Memory B cell (primary cell): ENCODE measurements around the gene LETMD1.
A peak's percentile ranks its signal among the peaks of the same experiment; 100 is the strongest.
"Not testable (repeated sequence)": the region's sequence is repeated elsewhere in the genome, so short reads cannot be mapped to it uniquely, and the experiment has no call there.

Experiments used
- ATAC-seq: fragments of 150-1000 bp; cut with Tn5 transposase; 2 replicates; pipeline ENCODE4 v1.10.0; 2021; ENCODE audit warnings: low read depth, mild to moderate bottlenecking, moderate library complexity
- DNase-seq, 2 donors: peaks; one replicate each; pipeline ENCODE4 v3.0.0; 2022; ENCODE audit warnings: low spot score in 2 of 2
- H3K27ac Mint-ChIP-seq: one replicate; pipeline ENCODE4 v1.8.0; 2022; ENCODE audit warnings: mild to moderate bottlenecking, moderate library complexity, mixed read lengths
- H3K27me3 Mint-ChIP-seq: one replicate; pipeline ENCODE4 v1.8.0; 2022; ENCODE audit warnings: mixed read lengths
- H3K36me3 Mint-ChIP-seq: one replicate; pipeline ENCODE4 v1.8.0; 2022; ENCODE audit warnings: mild to moderate bottlenecking, mixed read lengths
- H3K4me1 Mint-ChIP-seq: one replicate; pipeline ENCODE4 v1.8.0; 2022; ENCODE audit warnings: mixed read lengths
- H3K4me3 Mint-ChIP-seq: one replicate; pipeline ENCODE4 v1.8.0; 2022; ENCODE audit warnings: mild to moderate bottlenecking, moderate library complexity, mixed read lengths
- H3K9me3 Mint-ChIP-seq: one replicate; pipeline ENCODE4 v1.8.0; 2022; ENCODE audit warnings: mixed read lengths

LETMD1 gene

DNA sequence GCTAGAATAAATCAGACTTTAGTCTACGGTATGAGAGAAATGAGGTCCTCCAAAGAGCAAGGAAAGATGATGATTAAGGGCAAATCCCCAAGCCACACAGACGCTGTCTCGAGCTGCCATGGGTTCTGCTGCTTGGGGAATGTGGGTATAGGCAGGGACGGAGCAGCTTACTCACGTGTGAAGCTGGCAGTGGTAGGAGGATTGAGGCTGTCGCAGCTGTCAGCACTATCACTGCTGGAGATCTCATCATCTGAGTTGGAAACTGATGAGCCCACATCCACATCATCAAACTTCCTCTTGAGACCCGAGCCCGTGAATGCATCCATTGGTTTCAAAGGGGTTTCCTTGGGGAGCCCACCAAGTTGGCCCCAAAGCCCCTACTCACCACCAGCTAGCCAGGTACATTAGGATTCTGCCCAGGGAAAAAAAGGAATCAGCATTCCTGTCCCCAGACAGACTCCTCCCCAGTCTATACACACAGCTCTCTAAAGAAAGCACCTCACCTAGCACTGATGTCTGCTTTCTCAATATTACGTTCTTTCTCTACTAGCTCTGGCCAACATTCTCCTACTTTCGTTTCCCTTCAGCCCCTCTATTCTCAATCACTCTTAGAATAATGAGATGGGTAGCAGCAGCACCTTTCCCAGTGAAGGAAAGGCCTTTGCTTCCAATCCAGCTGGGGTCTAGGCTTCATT is 28.3 kb downstream of the LETMD1 start:
- no peak for DNase-seq
- Mint-ChIP-seq H3K4me1 (peaks cover 5% of the 10 kb centered on the region), H3K9me3 (no peaks in the 10 kb centered on the region), H3K36me3 (peaks cover 13% of the 10 kb centered on the region), H3K4me3 (no peak overlapping the region), H3K27ac (no peak overlapping the region), H3K27me3 (no peaks in the 10 kb centered on the region)
- ATAC-seq, result no peak

DNA sequence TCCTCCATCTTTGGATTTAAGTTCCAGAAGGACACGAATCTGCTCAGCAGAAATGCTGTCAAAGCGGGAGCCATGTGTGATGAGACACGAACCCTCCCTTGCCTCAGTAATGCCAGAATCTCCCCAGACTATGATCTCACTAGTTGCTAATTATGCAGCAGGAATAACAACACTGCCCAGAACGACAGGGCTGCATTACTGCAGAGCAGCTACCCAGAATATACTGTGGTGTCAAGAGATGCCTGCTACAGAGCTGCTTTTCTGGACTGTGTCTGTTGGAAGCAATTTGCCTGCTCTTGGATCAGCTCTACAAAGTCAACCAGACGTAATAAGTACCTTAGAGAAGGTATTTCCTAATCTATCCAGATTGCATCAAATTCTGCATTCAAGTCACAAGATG is 29.8 kb downstream of the LETMD1 start:
- H3K27ac Mint-ChIP-seq, result no peak overlapping the region
- H3K4me3 Mint-ChIP-seq, result no peak overlapping the region

DNA sequence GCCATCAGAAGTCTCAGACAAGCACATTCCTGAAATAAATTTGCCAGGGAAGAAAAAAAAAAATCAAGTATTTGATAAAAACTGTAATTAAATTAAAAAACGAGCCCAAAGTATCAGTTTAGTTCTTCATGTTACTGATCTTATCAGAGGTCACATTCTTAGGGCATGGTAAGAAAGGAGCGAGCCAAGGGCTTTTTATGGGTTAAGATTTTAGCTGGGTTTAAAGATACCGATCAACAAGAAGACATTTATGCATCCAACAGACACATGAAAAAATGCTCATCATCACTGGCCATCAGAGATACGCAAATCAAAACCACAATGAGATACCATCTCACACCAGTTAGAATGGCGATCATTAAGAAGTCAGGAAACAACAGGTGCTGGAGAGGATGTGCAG is 30.2 kb downstream of the LETMD1 start:
- not testable (repeated sequence) for H3K4me3 Mint-ChIP-seq, ATAC-seq, DNase-seq, H3K9me3 Mint-ChIP-seq, H3K36me3 Mint-ChIP-seq, H3K27me3 Mint-ChIP-seq, H3K27ac Mint-ChIP-seq
- H3K4me1 Mint-ChIP-seq, result peaks cover 17% of the 10 kb centered on the region

More for the DNA sequence above, 29.8 kb downstream of the LETMD1 start:
- no peak for ATAC-seq
- Mint-ChIP-seq H3K9me3 (no peaks in the 10 kb centered on the region), H3K4me1 (peaks cover 15% of the 10 kb centered on the region), H3K27me3 (no peaks in the 10 kb centered on the region), H3K36me3 (peaks cover 8% of the 10 kb centered on the region)
- DNase-seq, result no peak

DNA sequence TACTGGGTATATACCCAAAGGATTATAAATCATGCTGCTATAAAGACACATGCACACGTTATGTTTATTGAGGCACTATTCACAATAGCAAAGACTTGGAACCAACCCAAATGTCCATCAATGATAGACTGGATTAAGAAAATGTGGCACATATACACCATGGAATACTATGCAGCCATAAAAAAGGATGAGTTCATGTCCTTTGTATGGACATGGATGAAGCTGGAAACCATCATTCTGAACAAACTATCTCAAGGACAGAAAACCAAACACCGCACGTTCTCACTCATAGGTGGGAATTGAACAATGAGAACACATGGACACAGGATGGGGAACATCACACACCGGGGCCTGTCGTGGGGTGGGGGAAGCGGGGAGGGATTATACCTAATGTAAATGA is 30.7 kb downstream of the LETMD1 start:
- not testable (repeated sequence) for H3K27me3 Mint-ChIP-seq, ATAC-seq, H3K4me3 Mint-ChIP-seq, H3K36me3 Mint-ChIP-seq, DNase-seq, H3K9me3 Mint-ChIP-seq, H3K27ac Mint-ChIP-seq
- H3K4me1 Mint-ChIP-seq, result peaks cover 17% of the 10 kb centered on the region

DNA sequence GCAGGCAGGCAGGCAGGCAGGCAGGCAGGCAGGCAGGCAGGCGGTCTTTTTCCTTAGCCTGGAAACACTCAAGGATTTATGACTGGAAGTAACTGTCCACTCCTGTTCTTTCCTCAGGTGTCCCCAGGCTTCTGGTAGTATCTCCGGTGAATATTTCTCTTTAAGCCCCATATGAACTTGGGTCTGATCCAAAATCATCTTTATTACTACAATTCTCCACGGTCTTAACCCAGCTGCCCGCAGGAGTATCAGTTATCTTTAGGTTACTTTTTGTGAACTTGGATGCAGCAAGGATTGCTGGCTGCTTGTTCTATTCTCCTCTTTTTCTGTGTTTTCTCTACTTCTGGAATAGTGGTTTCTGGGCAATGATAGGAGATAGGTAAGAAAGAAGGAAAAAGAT is 32.0 kb downstream of the LETMD1 start:
- Mint-ChIP-seq H3K27me3 (no peaks in the 10 kb centered on the region), H3K9me3 (no peaks in the 10 kb centered on the region), H3K4me1 (peaks cover 17% of the 10 kb centered on the region), H3K4me3 (no peak overlapping the region), H3K27ac (no peak overlapping the region), H3K36me3 (peaks cover 2% of the 10 kb centered on the region)
- ATAC-seq (no peak), DNase-seq (no peak)

DNA sequence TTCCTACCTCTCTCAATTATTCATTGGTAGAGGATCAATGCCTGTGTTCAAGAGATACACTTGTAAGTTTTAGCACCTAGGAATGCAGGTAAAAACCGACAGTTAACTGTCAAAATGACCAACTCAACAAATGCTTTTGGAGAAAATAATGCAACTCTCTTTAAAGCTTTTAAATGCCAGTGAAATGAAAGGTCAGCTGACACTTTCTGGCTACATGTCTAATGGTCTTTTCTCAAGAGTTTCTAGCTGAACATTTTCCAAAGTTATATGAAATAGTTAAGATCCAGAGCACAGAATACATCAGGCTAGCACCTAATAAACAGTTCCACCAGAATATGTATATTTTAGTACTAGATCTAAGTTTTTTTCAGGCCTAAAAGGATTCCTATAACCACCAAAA is 33.3 kb downstream of the LETMD1 start:
- Mint-ChIP-seq H3K36me3 (peaks cover 2% of the 10 kb centered on the region), H3K4me3 (peak overlapping the region; percentile 33), H3K27me3 (no peaks in the 10 kb centered on the region), H3K4me1 (peaks cover 17% of the 10 kb centered on the region), H3K27ac (no peak overlapping the region), H3K9me3 (no peaks in the 10 kb centered on the region)
- DNase-seq (no peak), ATAC-seq (no peak)

DNA sequence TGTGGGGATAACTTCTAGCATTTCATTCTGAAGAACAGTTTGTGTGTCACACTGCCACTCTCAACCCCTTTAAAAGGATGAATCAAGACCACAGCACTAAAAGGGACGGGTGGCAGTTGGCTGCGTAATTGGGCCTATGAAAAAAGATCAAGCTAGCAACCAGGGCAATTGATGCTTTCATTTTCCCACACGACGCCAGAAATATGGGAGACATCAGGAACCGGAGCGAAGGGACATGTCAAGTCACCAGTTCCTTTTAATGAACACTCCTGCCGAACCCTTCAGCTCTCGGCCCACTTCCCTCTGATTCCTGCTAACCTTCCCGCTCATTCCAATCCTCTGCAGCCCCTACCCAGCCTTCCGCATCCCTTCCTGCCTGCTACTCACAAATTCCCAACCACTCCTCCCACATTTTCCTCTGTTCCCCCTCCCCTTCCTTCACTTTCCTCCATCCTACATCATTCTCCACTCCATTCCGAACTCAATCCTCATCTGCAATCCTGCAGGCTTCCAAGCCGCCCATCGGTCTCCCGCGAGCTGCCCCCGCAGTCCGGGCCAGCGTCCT is 34.5 kb downstream of the LETMD1 start:
- peak overlapping the region; percentile 93 for H3K27ac Mint-ChIP-seq
- H3K27me3 Mint-ChIP-seq, result no peaks in the 10 kb centered on the region
- peaks cover 15% of the 10 kb centered on the region for H3K4me1 Mint-ChIP-seq
- no peak for DNase-seq
- H3K9me3 Mint-ChIP-seq, result no peaks in the 10 kb centered on the region
- H3K4me3 Mint-ChIP-seq, result peak overlapping the region; percentile 99
- no peak for ATAC-seq
- peaks cover 2% of the 10 kb centered on the region for H3K36me3 Mint-ChIP-seq

DNA sequence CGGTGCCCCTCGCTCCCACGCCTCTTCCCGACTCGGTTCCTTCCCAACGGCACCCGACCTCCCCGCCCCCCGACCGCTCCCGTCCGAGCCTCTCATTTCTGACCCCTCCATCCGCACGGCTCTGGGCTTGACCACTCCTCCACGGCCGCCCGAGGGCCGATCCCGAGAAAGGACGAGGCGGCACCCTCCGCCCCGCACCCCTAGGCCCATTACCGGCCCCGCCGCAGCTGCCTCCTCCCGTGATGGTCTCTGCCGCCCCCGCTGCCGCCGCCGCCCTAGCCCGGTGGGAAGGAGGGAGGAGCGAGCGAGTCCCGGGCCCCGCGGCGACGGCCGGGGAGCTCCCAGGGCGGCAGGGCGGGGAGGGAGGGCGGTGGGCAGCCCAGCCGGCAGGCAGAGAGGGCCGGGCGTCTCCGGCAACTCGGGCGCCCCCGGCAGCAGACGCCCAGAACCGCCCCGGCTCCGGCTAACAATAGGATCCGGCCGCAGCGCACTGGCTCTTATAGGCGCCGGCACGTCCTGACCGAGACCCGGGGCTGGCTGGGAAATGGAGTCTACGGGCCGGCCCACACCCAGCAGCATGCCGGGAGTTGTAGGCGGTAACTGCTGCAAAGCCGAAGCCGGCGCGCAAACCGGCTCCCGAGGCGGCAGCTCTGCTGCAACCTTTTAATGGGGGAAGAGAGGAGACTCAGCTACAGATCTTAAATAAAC is 35.2 kb downstream of the LETMD1 start, which contains the start of gene CSRNP2:
CSRNP2 (minus strand) TSS at position 471 of the 708 bp plus-strand sequence. CDS start 7,035 bp downstream, outside the sequence.
- peak; percentile 94 to 95 for DNase-seq
- H3K4me3 Mint-ChIP-seq, result peak within 1 kb of the TSS; percentile 99
- peak within 1 kb of the TSS; percentile 93 for H3K27ac Mint-ChIP-seq
- peaks cover 11% of the 10 kb centered on the region for H3K4me1 Mint-ChIP-seq
- ATAC-seq, result peak; percentile 99
- no peaks in the 10 kb centered on the region for H3K36me3 Mint-ChIP-seq
- H3K9me3 Mint-ChIP-seq, result no peaks in the 10 kb centered on the region
- H3K27me3 Mint-ChIP-seq, result no peaks in the 10 kb centered on the region

DNA sequence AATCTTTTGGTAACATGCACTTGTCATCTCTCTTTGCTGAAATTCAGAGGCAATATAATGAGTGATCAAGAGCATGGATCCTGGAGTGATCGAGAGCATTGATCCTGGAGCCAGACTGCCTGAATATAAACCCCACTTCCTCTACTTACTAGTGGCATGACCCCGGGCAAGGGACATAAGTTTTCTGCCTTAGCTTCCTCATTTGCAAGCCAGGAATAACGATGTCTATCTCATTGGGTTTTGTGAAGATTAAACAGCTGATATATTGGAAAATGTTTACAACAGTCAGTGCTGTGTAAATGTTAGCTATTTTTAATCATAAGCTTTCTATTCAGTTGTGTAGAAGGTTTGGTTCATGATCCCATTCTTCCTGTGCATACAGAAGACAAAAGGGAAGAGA is 37.6 kb downstream of the LETMD1 start:
- ATAC-seq, result no peak
- H3K4me3 Mint-ChIP-seq, result no peak overlapping the region
- peaks cover 11% of the 10 kb centered on the region for H3K4me1 Mint-ChIP-seq
- no peaks in the 10 kb centered on the region for H3K27me3 Mint-ChIP-seq
- H3K9me3 Mint-ChIP-seq, result no peaks in the 10 kb centered on the region
- H3K27ac Mint-ChIP-seq, result no peak overlapping the region
- no peaks in the 10 kb centered on the region for H3K36me3 Mint-ChIP-seq
- DNase-seq, result no peak

DNA sequence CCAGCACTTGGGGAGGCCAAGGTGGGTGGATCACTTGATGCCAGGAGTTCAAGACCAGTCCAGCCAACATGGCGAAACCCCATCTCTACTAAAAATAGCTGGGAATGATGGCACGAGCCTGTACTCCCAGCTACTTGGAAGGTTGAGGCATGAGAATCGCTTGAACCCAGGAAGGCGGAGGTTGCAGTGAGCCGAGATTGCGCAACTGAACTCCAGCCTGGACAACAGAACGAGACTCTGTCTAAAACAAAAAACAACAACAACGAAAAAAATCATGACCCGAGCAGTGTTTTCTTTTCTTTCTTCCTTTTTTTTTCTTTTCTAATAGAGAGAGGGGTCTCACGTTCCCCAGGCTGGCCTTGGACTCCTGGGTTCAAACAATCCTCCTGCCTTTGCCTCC is 38.8 kb downstream of the LETMD1 start:
- Mint-ChIP-seq H3K27ac (no peak overlapping the region), H3K4me3 (no peak overlapping the region), H3K4me1 (peaks cover 11% of the 10 kb centered on the region), H3K27me3 (no peaks in the 10 kb centered on the region), H3K36me3 (no peaks in the 10 kb centered on the region), H3K9me3 (no peaks in the 10 kb centered on the region)
- ATAC-seq, result no peak
- DNase-seq, result no peak

DNA sequence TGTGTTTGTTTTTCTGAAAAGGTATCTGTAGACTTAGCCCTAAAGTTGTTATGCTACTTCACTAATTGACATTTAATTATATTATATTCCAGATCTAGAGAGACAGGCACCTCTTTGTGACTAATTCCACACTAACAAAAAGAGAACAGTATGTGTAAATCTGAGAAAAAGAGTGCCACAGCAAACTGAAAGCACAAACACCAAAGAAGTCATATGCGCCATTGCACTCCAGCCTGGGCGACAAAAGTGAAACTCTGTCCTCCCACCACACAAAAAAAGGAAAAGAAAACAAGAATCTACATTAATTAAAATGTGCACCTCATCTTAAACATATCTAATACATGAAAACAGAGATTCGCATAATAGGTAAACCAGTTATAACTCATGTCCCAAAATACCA is 39.7 kb downstream of the LETMD1 start:
- ATAC-seq (no peak), DNase-seq (no peak)
- no peaks in the 10 kb centered on the region for H3K27me3 Mint-ChIP-seq
- H3K36me3 Mint-ChIP-seq, result no peaks in the 10 kb centered on the region
- peaks cover 3% of the 10 kb centered on the region for H3K4me1 Mint-ChIP-seq
- no peaks in the 10 kb centered on the region for H3K9me3 Mint-ChIP-seq
- H3K27ac Mint-ChIP-seq, result no peak overlapping the region
- H3K4me3 Mint-ChIP-seq, result no peak overlapping the region

DNA sequence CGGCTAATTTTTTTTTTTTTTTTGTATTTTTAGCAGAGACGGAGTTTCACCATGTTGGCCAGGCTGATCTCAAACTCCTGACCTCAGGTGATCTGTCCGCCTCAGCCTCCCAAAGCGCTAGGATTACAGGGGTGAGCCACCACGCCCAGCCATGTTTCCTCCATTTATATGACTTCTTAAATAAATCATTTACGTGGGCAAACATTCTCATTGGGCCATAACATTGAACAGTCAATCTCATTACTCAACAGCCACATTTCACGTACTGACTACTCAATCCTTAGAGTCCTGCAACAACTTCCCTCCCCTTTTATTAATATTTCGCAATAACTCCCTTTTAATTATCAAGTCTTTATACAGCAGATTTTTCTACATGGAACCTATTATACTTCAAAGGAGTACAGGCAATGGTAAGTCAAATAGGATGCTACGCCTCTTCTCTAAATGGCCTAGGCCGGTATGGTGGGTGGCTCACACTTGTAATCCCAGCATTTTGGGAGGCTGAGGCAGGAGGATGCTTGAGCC is 42.6 kb downstream of the LETMD1 start:
- Mint-ChIP-seq H3K27ac (no peak overlapping the region), H3K4me1 (no peaks in the 10 kb centered on the region), H3K9me3 (no peaks in the 10 kb centered on the region), H3K4me3 (no peak overlapping the region), H3K27me3 (no peaks in the 10 kb centered on the region), H3K36me3 (peaks cover 11% of the 10 kb centered on the region)
- ATAC-seq, result no peak
- no peak for DNase-seq

DNA sequence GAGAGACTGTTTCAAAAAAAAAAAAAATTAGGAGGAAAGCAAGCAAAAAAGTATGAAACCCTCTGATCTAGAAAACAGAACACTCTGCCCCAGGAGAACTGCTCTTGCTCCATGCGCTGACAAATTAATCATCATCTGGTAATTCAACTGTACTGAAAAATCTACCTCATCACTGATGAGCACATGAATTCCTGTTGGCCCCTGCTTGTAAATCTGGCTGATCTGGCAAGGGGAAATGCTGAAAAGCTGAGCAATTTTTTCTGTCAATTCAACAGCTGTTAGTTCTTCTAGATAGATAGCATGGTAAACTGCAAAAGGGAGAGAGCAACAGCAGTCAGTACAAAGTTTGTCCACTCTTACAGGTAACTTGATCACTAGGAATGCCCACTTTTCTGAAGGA is 50.5 kb downstream of the LETMD1 start:
- Mint-ChIP-seq H3K9me3 (no peaks in the 10 kb centered on the region), H3K27me3 (no peaks in the 10 kb centered on the region), H3K4me3 (no peak overlapping the region), H3K4me1 (no peaks in the 10 kb centered on the region), H3K36me3 (peaks cover 37% of the 10 kb centered on the region), H3K27ac (no peak overlapping the region)
- DNase-seq (no peak), ATAC-seq (no peak)

DNA sequence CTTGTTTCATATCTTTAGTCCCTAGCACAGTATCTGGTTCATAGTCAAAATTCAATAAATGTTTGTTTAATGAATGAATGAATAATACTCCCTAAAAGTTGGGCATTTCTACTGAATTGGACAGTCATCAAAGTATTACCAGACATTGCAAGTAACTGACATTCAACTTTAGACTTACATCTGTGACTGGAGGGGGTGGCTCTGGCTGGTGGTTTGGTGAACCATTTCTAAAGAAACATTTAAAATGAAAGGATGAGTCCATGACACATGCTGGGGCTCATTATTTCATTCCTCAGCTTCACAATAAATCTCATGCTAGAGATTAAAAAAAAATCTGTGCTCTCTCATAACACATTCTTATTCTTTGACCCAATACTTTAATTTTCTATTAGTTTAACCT is 55.9 kb downstream of the LETMD1 start:
- DNase-seq, result no peak
- Mint-ChIP-seq H3K36me3 (peaks cover 27% of the 10 kb centered on the region), H3K9me3 (no peaks in the 10 kb centered on the region), H3K4me3 (no peak overlapping the region), H3K4me1 (no peaks in the 10 kb centered on the region), H3K27ac (no peak overlapping the region), H3K27me3 (no peaks in the 10 kb centered on the region)
- no peak for ATAC-seq
